DMS153 treated with DMSO at 0.1 percent for 48 hours (cell line): ENCODE results near the gene FDX2.

Source experiments
- DNase-seq: peaks from one replicate; lab custom pipeline; 2025; ENCODE audit not compliant: unreplicated experiment; lab: John Stamatoyannopoulos, UW

The FDX2 gene

DNA sequence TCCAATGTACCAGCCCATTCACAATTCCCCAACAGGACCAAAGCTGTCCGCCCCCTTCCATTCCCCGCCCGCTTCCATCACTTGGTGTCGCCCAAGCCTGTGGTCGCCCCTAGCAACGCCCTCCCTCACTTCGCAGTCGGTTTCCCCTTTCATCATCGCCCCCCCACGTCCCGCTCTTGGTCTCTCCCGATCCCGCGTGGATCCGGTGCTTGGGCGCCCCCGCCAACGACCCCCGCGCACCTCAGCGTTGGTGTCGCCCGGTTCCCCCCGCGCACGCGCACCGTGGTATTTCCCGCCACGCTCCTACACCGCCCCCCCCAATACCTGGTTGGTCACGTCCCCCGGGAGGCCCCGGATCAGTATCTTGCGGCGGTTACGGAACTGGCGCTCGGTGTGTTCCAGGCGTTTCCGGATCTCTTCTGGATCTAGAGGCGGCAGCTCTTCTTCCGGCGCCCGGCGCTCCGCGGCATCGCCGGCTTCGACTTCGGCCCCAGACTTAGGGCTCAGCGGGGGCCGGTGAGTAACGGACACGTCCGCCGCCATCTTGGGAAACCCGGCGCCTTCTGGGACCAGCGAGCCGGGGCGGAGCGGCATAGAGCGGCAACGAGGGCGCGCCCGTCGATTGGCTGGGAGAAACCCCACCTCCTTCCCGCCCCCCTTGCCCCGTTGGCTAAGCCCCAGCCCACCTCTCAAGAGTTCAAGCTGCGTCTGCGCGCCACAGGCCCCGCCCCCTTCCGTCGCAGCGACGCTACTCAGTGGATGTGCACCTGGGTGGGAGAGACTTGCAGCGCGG lies 17.3 kb upstream of the FDX2 start, which contains the start of gene RAVER1:
Gene RAVER1, minus strand, starts transcription at position 565 of the 793 bp plus-strand sequence. Its CDS starts 22 bp downstream, at position 543.
- DNase-seq, result peak; percentile 94

DNA sequence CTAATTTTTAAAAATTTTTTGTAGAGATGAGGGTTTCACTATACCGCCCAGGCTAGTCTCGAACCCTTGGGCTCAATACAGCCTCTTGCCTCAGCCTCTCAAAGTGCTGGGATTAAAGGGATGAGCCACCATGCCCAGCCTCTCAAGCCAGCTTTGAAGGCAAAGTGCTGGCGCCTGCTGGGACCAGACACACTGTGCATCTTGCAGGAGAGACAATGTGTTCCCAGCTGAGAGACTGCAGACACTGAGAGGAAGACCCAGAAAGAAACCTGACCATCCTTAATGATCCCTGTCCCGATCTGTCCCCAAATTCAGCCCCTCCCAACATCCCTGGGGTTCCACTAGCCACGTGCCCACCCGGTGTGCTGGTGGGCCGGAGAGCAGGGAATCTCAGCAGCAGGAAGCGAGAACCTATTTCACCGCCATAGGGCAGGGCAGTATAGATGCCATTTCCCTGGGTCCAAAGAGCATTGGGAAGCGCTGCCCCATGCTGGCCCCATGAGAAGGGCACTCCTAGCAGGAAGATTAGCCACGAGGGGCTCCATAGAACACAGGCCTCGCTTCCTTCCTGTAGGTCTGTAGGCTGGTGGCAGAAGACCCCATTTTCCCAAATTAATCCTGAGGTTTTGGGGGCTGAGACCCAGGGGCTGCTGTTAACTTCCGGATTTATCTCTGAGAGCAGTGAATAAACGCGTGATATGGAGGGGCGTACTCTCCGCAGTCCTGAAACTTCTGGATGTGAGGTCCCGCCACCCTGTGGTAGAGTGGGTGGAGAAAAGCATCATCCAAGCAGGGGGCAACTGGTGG lies 16.5 kb upstream of the FDX2 start:
- no peak for DNase-seq

GRCh38 chr19:10329555-10329954 lies 13.7 kb upstream of the FDX2 start:
- no peak for DNase-seq

- no peak for DNase-seq
Measured at GRCh38 chr19:10328558-10329429, 13.0 kb upstream of the FDX2 start.

DNA sequence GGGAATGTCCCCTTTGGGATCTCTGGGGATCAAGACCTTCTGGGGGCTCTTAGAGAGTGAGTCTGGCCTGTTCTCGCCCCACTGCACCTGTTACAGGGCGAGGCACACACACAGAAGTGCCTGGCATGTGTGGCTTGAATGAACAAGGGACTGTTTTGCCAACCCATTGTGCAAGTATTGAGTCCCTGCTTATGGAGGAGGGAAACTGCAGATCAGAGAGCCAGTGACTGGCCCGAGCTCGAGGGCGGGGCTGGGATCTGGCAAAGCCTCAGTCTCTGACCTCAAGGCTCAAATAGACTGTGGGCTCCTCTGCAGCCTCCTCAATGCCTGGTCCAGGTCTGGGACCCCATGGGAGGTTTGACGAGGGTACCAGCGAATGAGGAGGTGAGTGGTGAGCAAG lies 12.0 kb upstream of the FDX2 start:
- no peak for DNase-seq

GRCh38 chr19:10325732-10326131 lies 9.9 kb upstream of the FDX2 start:
- DNase-seq, result no peak

DNA sequence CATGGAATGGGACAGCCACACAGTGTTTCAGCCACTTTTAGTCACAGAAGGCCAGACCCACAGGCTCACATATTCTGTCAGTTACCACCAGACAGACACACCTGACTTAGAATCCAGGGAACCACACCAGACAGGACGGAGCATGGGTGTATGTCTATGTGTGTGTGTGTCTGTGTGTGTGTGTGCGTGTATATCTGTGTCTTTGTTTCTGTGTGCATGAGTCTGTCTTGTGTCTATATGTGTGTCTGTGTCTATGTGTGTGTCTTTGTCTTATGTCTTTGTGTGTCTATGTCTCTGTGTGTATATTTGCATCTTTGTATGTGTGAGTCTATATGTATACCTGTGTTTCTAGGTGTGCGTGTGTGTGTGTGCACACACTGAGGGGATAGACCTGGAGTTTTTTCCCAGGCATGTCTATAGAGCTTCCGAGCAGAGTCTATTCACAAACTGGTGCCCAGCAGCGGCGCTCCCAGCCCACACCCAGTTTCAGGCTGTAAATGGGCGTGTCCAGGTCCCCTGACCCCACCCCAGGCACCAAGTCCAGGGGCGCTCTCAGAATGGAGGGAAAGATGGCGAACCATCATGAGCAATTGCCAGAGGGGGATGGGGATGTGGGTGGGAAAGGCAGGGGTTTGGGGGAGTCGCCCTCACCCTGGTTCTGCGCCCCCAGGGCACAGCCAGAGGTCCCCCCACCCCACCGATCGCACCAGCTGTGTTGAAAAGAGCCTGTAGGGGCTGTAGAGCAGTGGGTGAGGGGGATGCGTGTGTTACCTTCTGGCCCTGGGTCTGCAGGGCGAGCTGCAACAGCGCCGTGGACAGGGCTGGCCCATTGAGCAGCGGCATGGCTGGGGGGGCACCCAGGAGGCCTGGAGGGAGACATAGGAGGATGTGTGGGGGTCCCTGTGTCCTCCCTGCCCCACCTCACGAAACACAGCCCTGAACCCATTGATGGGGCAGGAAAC lies 6.3 kb upstream of the FDX2 start:
- DNase-seq, result no peak

DNA sequence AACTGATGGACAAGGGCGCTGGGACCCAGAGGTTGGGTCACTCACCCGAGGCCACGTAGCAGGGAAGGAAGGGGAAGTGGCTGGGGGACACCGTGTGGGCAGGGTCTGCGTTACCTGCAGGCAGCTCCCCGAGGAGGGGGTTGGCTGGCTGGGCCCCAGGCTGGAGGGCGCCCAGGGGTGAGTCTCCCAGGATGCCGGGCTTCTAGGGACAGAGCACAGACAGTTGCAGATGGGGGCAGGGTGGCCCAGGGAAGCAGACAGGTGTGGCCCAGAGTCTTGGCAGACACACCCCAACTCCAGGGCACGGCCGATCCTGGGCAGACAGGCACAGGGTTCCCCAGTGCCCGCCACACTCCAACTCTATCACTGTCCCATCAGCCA lies 5.6 kb upstream of the FDX2 start:
- DNase-seq, result no peak

DNA sequence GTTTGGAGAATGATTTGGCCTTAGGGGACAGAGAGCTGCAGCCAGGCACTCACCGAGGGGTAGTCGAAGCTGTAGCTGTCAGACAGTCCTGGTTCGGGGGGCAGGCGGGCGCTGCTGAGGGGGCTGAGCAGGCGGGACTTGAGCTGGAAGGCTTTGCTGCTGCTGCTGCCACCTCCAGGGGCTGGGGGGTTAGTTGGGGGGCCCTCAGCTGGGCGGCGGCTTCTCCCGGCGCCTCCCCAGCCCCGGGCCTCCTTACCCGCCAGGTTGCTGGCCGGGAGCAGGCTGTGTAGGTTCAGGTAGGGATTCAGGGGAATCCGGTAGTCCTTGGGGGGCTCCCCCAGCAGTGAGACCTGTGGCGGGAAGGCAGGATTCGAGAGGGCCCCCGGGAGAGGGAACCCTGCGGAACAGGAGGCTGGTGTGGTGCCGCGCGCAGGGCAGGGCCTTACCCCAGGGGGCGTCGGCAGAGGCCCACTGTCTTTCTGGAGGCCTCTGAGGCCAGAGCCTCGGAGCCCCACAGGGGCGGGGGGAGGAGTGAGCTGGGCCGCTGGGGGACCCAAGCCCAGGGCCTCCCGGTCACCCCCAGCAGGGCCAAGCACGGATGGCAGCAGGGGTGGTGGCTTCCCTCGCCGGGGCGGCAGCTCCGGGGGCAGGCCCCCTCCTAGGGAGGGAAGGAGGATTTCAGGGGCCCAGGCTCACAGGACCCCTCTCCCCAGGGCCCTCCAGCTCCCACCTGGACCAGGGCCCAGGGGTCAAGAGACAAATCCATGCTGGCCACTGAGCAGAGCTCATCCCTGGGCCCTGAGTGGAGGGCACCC lies 5.0 kb upstream of the FDX2 start:
- no peak for DNase-seq

- no peak for DNase-seq
Measured at GRCh38 chr19:10318807-10319682, 3.2 kb upstream of the FDX2 start.

GRCh38 chr19:10317857-10318462 lies 2.1 kb upstream of the FDX2 start:
- no peak for DNase-seq

DNA sequence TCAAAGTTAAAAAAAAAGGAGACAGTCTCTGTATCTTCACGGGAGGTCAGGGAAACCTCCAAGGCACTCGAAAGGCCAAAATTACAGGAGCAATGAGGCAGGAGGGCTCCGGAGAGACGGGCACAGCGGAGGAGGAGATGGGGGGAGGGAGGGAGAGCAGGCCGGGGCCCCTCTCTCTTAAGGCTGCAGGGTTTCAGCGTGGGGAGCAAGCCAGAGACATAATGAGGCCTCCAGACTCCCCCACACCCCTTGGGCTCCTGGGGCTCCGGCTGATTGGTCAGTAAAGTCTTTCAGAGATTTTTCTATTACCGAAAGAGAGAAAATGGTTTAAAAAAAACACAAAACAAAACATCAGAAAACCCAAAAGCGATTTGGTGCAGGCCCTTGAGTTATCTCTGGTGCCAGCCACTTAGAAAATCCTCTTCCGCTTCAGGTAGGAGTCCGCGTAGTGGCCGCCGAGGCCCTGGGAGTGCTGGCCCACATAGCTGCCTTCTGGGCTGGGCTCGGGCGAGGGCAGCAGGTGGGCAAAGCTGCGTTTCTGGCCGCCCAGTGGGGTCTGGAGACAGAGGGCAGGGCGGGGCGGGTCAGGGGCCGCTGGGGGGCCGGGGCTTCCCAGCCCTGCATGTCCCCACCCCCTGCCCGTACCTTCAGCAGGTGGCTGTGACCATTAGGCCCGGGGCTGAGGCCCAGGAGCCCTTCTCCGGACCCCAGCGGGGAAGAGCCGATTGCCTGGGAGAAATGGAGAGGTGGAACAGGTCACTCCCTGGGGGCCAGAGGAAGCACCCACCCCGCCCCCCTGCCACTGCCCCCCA lies 1.4 kb upstream of the FDX2 start:
- no peak for DNase-seq

GRCh38 chr19:10316229-10317044 lies 622 bp upstream of the FDX2 start:
- DNase-seq, result no peak

GRCh38 chr19:10309423-10309822 lies 6.4 kb downstream of the FDX2 start, which contains the start of gene ZGLP1:
Gene ZGLP1, minus strand, starts transcription at chr19:10309815.
- DNase-seq, result no peak

GRCh38 chr19:10306327-10306726 lies 9.5 kb downstream of the FDX2 start:
- DNase-seq, result no peak

DNA sequence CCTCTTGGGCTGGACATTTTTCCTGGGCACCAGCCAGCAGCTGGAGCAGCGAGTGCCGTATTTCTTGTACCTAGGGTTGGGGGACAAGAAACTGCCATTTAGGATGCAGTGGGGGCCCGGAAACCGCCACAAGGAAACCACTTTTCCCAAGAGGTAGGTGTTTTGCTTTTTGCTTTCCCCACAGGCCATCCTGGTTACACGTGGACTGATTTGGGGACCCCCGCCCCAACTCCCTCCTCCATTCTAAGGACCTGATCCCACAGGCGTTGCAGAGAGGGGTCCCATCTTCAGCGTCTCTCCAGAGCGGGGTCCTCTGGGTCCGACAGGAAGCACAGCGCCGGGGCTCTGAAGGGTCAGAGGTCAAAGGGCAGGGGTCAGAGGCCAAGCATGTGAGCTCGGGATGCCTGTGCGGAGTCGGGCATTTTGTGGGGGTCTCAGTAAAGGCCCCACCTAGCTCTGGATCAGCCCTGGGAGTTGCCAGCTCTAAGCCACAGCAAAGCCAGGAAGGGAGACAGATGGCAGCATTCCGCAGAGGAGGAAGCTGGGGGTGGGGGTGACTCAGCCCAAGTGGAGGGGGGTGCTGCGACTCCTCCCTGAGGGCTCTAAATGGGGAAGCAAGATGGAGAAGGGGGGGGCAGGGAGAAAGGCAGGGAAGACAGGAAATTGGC lies 10.5 kb downstream of the FDX2 start:
- DNase-seq, result no peak
